Measurements from ENCODE around the gene GSTP1.
"Not testable (repeated sequence)": the region's sequence is repeated elsewhere in the genome, so short reads cannot be mapped to it uniquely, and the experiment has no call there.

Gene GSTP1

DNA sequence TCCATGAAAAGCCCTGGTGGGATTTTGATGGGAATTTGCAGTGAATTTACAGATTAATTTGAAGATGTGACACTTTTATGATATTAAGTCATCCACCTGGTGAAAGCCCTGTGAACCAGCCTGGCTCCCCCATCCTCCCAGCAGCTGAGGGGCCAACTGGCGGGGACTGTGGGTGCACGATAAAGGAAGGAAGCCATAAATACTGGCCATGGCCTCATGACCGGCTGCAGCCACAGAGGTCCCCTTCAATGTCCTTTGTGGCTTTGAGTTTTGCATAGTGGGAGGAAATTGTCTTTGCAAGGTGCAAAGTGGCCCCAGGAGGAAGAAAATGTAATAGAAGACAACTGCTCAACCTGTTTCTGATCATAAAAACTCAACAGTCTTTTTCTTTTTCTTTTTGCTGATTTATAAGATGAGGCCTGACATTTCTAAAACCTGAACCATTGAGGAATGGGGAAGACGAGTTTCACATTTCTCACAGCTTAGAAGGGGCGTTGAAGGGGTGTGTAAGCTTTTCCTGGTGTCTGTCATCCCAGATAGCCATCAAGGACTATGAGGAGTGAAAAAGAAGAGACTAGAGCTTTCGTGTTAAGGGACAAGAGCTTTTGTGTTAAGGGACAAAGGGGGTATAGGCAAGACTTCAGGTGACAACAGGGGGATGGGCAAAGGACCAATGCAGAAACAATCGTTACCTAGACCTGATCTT is 16.9 kb downstream of the GSTP1 start:
- Histone ChIP-seq H3K9me3 (ENCODE audit: control insufficient read depth, low read length) (no peaks in the 10 kb centered on the region), H3K4me1 (no peaks in the 10 kb centered on the region), H3K27ac (no peak overlapping the region), H3K4me3 (ENCODE audit: low read depth, low read length) (no peak overlapping the region), H3K9ac (no peak overlapping the region), H3K79me2 (no peaks in the 10 kb centered on the region), H3K27me3 (ENCODE audit: control insufficient read depth, insufficient read depth, low read length) (no peaks in the 10 kb centered on the region), H3K36me3 (ENCODE audit: control insufficient read depth, insufficient read depth, low read length) (no peaks in the 10 kb centered on the region), H3K4me2 (ENCODE audit: low read length) (no peak overlapping the region), H2AFZ (no peak overlapping the region)
- no peak for TF ChIP-seq CTCF (IDR thresholded peaks at IDR 0.05)

DNA sequence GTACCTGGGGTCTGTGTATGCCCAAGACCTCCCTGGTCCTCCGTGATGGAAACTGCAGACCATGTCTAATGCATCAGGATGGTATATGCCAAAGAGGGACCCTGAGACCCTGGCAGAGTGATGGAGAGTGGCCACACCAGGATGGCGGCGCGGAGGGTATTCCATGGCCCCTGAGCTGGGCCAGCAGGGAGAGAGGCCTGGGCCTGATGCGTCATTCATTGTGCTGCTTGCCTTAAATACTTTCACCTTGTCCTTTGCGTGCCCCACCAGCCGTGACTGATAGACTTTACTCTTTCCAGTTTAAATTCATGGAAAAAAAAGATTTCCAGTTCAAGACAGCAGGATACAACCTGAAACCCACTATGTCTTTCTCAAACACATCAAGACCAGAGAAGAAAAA is 17.5 kb downstream of the GSTP1 start:
- Histone ChIP-seq H3K4me2 (ENCODE audit: low read length) (no peak overlapping the region), H3K79me2 (no peaks in the 10 kb centered on the region), H2AFZ (no peak overlapping the region), H3K36me3 (ENCODE audit: control insufficient read depth, insufficient read depth, low read length) (no peaks in the 10 kb centered on the region), H3K4me1 (no peaks in the 10 kb centered on the region), H3K27ac (no peak overlapping the region), H3K4me3 (ENCODE audit: low read depth, low read length) (no peak overlapping the region), H3K9me3 (ENCODE audit: control insufficient read depth, low read length) (no peaks in the 10 kb centered on the region), H3K9ac (no peak overlapping the region), H3K27me3 (ENCODE audit: control insufficient read depth, insufficient read depth, low read length) (no peaks in the 10 kb centered on the region)
- TF ChIP-seq CTCF (IDR thresholded peaks at IDR 0.05), result no peak

- not testable (repeated sequence) for H3K4me1 ChIP-seq; H3K4me3 ChIP-seq (ENCODE audit: low read depth, low read length); H3K4me2 ChIP-seq (ENCODE audit: low read length); H3K9me3 ChIP-seq (ENCODE audit: control insufficient read depth, low read length); H2AFZ ChIP-seq; H3K36me3 ChIP-seq (ENCODE audit: control insufficient read depth, insufficient read depth, low read length); H3K9ac ChIP-seq; H3K79me2 ChIP-seq; H3K27ac ChIP-seq; H3K27me3 ChIP-seq (ENCODE audit: control insufficient read depth, insufficient read depth, low read length)
Observed at GRCh38 chr11:67604119-67604518, 20.5 kb downstream of the GSTP1 start.

DNA sequence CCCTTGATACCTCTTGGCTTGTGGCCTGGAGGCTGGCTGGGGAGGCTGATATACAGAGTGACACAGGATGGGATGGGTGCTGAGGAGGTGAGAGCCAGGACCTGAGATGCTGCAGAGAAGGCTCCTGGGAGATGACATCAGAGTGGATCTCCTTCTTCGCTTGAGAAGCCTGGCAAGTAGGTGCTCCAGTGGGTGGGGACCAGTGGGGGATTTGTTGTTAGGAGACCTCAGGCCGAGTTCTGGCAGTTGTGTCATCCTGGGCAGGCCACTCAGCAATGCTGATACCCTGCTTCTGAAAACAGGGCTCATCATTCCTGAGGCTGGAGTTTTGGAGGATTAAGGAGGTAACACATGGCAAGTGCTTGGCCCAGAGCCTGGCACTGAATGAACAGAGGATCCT is 21.2 kb downstream of the GSTP1 start:
- Histone ChIP-seq H3K36me3 (ENCODE audit: control insufficient read depth, insufficient read depth, low read length) (no peaks in the 10 kb centered on the region), H3K9ac (no peak overlapping the region), H2AFZ (no peak overlapping the region), H3K27me3 (ENCODE audit: control insufficient read depth, insufficient read depth, low read length) (no peaks in the 10 kb centered on the region), H3K4me2 (ENCODE audit: low read length) (no peak overlapping the region), H3K4me3 (ENCODE audit: low read depth, low read length) (no peak overlapping the region), H3K27ac (no peak overlapping the region), H3K4me1 (peaks cover 3% of the 10 kb centered on the region), H3K9me3 (ENCODE audit: control insufficient read depth, low read length) (no peaks in the 10 kb centered on the region), H3K79me2 (peaks cover 3% of the 10 kb centered on the region)
- no peak for TF ChIP-seq CTCF (IDR thresholded peaks at IDR 0.05)

DNA sequence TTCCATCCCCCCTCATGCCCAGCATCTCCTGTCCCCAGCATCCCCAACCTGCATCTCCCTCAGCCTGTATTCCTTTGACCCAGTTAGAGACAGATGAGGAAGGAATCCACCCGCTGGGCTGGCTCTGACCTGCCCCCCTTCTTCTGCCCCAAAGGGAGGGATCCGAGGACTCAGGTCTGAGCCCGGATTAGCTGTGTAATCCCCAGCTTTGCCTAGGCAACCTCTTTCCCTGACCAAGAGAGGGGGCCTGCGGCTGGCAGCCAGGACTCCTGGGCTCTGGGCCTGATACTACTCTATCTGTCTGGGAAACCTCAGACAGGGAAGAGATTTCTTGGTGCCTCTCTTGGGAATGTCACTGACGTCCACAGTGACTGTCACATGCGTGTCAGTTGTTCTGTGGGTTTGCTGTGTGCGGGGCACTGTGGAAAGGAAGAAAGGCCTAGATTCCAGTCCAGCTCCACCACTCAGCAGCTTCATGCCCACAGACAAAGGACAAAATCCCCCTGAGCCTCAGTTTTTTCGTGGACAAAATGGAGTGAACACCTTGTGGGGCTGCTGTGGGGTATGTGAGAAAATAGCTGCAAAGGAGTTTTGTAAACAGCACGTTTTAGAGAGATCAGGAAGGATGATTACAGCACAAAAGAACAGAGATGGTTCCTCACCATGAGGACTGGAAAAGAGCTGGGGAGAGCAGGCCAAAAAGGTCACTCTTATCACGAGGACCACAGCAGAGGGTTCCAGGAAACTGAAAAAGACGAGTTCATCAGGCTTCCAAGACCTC is 21.8 kb downstream of the GSTP1 start:
- no peaks in the 10 kb centered on the region for H3K27me3 ChIP-seq (ENCODE audit: control insufficient read depth, insufficient read depth, low read length)
- H3K36me3 ChIP-seq (ENCODE audit: control insufficient read depth, insufficient read depth, low read length), result no peaks in the 10 kb centered on the region
- H3K4me2 ChIP-seq (ENCODE audit: low read length), result peak overlapping the region; percentile 76
- H3K4me1 ChIP-seq, result peaks cover 3% of the 10 kb centered on the region
- H3K79me2 ChIP-seq, result peaks cover 3% of the 10 kb centered on the region
- H3K9ac ChIP-seq, result no peak overlapping the region
- H3K27ac ChIP-seq, result no peak overlapping the region
- TF ChIP-seq CTCF (IDR thresholded peaks at IDR 0.05), result no peak
- H2AFZ ChIP-seq, result peak overlapping the region; percentile 89
- H3K9me3 ChIP-seq (ENCODE audit: control insufficient read depth, low read length), result no peaks in the 10 kb centered on the region
- no peak overlapping the region for H3K4me3 ChIP-seq (ENCODE audit: low read depth, low read length)

All from parathyroid adenoma (tissue), 2 donors.